Stimulated activated CD8-positive, alpha-beta memory T cell treated with anti-CD3 and anti-CD28 coated beads, Interleukin-15, amount 100 ng/mL, for 48 hours (primary cell): Measurements from ENCODE around the gene ZNF768.
A peak's percentile ranks its signal among the peaks of the same experiment; 100 is the strongest.

Experiments used
- DNase-seq, 2 donors: peaks; one replicate each; pipeline ENCODE4 v3.0.0-alpha.2; 2020; ENCODE audit warnings: low read depth in 2 of 2

Gene ZNF768

GRCh38 chr16:30526137-30526822, at the start of gene ZNF768:
ZNF768 (minus strand) TSS chr16:30526566; CDS start chr16:30526413, 153 bp downstream.
- DNase-seq = no peak

GRCh38 chr16:30574678-30575077, 48.3 kb upstream of the ZNF768 start:
- no peak for DNase-seq

GRCh38 chr16:30571445-30572322, 45.3 kb upstream of the ZNF768 start, which contains the start of gene ZNF688:
ZNF688 (minus strand) TSS chr16:30571714; CDS start chr16:30571629, 85 bp downstream.
- peak; percentile 89 to 90 for DNase-seq

- DNase-seq = no peak
Measured at GRCh38 chr16:30570636-30571444, 44.5 kb upstream of the ZNF768 start.

DNA sequence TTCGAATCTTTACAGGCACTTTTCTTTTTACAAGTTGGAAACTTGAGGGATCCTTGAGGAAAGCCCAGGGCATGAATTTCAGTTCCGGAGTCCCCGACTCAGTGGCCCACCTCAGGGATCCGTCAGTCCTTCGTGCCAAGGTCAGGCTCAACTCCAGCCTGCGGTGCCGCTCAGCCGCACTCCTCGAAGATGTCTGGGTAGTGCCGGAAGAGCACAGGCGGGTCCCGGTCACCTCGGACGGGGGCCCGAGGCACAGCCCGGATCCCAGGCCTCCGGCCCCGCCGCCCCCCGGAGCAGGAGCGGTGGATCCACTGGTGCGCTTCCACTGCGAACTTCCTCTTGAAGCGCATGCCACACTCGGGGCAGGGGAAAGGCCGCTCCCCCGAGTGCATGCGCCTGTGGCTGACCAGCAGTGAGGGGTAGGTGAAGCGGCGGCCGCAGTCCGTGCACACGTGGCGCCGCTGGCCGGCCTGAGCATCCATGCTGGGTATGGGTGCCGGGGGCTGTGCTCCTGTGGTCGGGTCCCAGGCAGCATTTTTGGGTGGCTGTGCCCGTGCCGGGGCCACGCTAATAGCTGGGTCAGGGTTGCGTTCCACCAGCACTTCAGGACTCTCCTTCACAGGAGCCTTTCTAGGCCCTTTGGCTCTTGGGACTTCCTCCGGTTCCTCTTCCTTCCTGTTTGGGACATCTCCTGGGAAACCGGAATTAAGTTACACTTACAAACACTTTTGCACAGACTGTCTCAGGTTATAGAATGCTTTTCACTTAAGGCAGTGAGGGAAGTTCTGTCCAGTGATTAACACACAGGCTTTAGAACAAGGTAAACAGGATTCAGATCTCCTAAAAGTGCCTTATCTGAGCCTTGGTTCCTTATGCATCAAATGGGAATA, 43.6 kb upstream of the ZNF768 start:
- DNase-seq = no peak

DNA sequence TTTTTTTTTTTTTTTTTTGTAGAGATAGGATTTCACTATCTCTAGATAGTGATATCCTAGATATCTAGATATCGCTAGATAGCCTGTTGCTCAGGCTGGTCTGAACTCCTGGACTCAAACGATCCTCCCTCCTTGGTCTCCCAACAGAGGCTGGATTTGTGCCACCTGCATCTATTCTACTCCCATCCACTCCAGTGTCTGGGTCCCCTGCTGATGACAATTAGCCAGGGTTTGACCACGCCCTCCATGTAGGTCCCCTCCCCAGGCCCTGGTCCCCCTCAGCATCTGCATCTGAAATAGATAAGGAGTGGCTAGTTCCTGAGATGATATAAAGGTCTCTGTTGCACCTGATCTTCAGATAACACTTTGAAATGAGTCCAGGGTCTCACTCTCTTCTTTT, 42.9 kb upstream of the ZNF768 start:
- no peak for DNase-seq

DNA sequence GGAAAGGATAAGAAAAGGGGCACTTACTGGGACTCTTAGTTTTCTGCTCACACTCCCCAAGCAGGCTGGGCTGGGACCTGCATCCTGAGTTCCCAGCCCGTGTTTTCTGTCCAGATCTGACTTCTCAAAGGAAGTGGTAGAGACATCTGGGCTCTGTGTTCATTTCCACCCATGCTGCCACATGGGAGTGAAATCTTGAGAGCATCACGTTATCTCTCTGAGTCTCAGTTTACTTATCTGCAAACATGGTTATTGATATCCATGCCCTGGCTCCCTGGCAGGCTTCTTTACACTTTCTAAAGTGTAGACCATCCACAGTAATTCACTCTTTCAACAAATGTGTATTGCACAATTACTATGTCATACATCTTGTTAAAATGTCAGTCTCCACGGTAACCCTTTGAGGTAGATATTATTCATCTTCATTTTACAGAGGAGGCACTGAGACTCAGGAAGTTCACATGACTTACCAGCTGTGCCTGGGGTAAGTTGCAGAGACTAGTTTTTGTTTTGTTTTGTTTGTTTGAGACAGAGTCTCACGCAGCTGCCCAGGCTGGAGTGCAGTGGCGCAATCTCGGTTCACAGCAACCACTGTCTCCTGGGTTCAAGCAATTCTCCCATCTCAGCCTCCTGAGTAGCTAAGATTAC, 41.7 kb upstream of the ZNF768 start:
- DNase-seq = no peak

GRCh38 chr16:30567160-30567990, 41.0 kb upstream of the ZNF768 start:
- peak; percentile 52 to 64 for DNase-seq

DNA sequence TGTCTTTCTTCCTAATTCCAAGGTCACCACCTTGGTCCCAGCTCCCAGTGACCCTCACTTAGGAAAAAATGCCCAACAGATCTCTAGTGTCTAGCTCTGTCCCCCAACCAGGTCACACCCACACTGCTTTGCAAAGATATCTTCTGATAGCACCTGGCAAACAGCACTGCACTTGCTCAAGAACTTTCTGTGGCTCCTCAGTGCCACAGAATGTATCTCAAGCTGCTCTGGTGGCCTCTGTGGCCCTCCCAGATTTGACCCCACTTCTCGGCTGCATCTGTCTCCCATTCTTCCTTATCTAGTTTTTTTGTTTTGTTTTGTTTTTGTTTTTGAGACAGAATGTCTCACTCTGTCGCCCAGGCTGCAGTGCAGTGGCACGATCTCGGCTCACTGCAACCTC, 40.2 kb upstream of the ZNF768 start:
- no peak for DNase-seq

DNA sequence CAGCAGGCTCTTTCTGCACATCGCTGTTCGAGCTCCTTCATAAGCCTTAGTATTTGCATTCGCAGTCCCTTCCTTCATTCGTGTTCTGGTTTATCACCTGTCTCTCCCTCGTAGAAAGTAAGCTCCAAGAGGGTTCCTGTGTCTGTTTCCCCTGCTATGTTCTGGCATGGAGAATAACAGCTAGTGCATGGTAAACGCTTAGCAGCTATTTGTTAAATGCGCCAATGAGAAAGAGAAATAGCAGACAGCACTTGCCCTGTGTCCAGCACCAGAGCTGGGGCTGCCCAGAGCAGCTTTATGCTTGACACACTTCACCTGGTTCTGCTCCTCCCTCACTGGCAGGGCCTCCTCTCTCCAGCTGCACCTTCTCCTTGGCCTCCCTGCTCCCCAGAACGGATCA, 39.6 kb upstream of the ZNF768 start:
- no peak for DNase-seq

DNA sequence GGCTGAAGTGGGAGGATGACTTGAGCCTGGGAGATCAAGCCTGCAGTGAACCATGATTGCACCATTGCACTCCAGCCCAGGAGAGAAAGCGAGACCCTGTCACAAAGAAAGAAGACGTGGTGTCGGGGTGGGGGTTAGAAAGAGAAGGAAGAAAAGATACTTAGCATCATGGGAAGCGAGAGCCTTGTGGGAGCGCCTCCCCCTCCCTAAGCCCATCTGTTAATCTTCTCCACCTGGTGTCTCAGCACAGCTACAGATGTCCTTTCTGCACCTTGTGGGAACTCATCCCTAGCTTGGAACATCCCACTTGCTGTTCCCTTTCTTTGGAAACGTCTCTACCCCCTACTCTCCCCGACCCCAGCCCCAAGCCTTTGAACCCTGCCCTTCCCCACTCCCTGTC, 39.2 kb upstream of the ZNF768 start:
- no peak for DNase-seq

GRCh38 chr16:30562021-30562420, 35.7 kb upstream of the ZNF768 start:
- DNase-seq = no peak

GRCh38 chr16:30561089-30561816, 34.9 kb upstream of the ZNF768 start:
- DNase-seq = no peak

- no peak for DNase-seq
Measured at GRCh38 chr16:30559690-30560089, 33.3 kb upstream of the ZNF768 start.

DNA sequence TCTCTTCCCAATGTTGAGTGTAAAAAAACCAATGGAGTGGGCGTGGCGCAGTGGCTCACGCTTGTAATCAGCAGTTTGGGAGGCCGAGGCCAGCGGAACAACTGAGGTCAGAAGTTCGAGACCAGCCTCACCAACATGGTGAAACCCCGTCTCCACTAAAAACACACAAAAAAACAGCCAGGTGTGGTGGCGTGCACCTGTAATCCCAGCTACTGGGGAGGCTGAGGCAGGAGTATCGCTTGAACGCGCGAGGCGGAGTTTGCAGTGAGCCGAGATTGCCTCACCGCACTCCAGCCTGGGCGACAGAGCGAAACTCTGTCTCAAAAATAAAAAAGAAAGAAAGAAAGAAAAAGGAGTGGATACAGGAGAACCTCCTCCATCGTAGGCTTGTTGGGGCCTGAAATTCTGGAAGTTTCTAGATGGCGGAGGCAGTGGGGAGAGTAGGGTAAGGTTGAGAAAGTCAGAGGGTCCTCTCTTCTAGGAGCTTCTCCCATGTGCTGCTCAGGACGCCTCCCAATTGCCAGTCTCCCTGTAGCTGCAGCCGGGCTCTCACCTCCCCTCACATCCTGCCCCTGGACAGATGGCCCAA, 32.5 kb upstream of the ZNF768 start:
- DNase-seq = no peak

DNA sequence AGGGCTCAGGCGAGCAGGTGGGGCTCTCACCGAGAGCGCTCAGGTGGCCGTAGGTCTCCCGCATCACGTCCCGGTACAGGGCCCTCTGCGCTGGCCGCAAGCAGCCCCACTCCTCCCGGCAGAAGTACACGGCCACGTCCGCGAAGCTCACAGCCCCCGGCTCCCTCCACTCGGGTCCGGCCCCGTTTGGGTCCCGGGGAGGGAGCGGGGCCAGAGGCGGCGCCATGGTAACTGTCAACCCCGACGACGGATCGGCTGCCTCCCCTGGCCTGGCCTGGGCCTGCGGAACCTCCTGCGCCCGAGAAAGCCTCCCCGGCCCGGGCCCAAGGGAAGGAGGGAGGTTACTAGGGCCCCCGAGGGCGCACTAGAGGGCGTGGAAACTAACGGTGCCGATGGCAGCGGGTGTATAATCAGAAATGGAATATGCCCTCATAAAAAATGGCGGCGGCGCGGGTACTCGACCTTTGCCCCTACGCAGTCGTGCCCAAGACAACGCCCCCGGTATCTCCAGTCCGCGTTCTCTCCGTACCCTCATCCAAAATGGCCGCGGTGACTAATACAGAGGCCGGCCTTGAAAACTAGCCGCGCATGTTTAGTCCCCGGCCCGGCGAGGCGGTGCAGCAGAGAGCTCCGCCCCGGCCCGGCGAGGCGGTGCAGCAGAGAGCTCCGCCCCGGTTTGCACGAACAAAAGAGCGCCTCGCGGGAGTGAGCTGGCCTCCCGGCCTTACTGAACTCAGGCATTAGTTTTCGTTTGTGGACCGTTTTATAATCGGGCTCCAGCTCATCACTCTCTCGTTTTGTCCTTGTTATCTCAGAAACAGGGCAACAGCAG, 31.8 kb upstream of the ZNF768 start, which contains the start of gene ZNF764:
TSS of gene ZNF764 (minus strand) at position 418 of the 832 bp plus-strand sequence. CDS start at position 226, 192 bp downstream.
- DNase-seq = peak; percentile 96 to 98

GRCh38 chr16:30557707-30557956, 31.3 kb upstream of the ZNF768 start:
- DNase-seq = no peak

DNA sequence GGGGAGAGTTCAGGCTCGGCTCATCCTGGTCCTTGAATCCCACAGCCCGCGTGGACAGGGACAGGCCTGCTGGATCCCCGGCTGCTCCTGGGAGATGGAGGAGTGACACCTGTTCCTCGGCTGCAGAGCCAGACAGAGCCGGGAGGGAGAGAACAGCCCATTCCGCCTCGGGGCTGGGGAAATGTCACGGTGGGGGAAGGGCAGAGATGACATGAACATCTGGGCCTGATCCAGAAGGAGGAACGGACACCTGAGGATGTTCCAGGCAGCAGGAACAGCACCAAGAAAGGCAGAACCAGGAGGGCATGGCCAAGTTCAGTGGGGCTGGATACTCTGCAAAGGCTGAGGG, 29.7 kb upstream of the ZNF768 start:
- no peak for DNase-seq
